K562 (cell line): ENCODE measurements around the gene SGMS1. TPM values are rescaled to one million over a fixed set of nuclear protein-coding genes. Genes with fewer than 3 reads are reported as not detected.

Source experiments
- DMBX1 ChIP-seq: fragments of 250-450 bp; sonication (Bioruptor Pico); IDR thresholded peaks from 2 replicates; pipeline ENCODE4 v1.8.0; 2022; ENCODE audit warnings: inconsistent platforms, mild to moderate bottlenecking, moderate library complexity, borderline replicate concordance
- ELF4 ChIP-seq: fragments of 450-650 bp; formaldehyde crosslinking; IDR thresholded peaks from 2 replicates; pipeline ENCODE4 v1.4.0; 2022; ENCODE audit warnings: missing genetic modification characterization
- HOXB6 ChIP-seq: fragments of 250-450 bp; sonication (Bioruptor Pico); IDR thresholded peaks from 2 replicates; pipeline ENCODE4 v1.5.1; 2022; ENCODE audit warnings: mild to moderate bottlenecking, borderline replicate concordance
- NFIC ChIP-seq: fragments of 450-650 bp; IDR thresholded peaks from 2 replicates; pipeline ENCODE4 v1.6.1; 2017; ENCODE audit warnings: mild to moderate bottlenecking, inconsistent platforms
- PCBP1 ChIP-seq: fragments of 200-400 bp; formaldehyde crosslinking; IDR thresholded peaks from 2 replicates; pipeline ENCODE4 v1.6.1; 2018; ENCODE audit warnings: mild to moderate bottlenecking, low read depth, low read length; ENCODE audit not compliant: poor library complexity, severe bottlenecking
- RCOR1 ChIP-seq, 2 experiments: IDR thresholded peaks; 2 replicates each; pipeline ENCODE4 v1.6.1; 2012; ENCODE audit warnings: low read depth in 2 of 2, low read length in 2 of 2, borderline replicate concordance in 1 of 2, improper control_type of control experiment in 1 of 2
- SIX5 ChIP-seq, 2 experiments: IDR thresholded peaks; 2 replicates each; pipeline ENCODE4 v1.6.1; 2011; ENCODE audit warnings: low read length in 2 of 2, borderline replicate concordance in 1 of 2, low read depth in 1 of 2, mild to moderate bottlenecking in 1 of 2, moderate library complexity in 1 of 2; ENCODE audit not compliant: insufficient read depth in 1 of 2
- ZBTB17 ChIP-seq: fragments of 450-650 bp; formaldehyde crosslinking; IDR thresholded peaks from 2 replicates; pipeline ENCODE4 v1.4.0; 2020; ENCODE audit warnings: mild to moderate bottlenecking
- ZBTB8A ChIP-seq: fragments of 450-650 bp; IDR thresholded peaks from 2 replicates; pipeline ENCODE4 v1.6.1; 2018; ENCODE audit warnings: mild to moderate bottlenecking, moderate library complexity; ENCODE audit not compliant: partially characterized antibody
- ZNF830 ChIP-seq: fragments of 250-450 bp; sonication (Bioruptor Pico); IDR thresholded peaks from 2 replicates; pipeline ENCODE4 v1.5.0; 2021; ENCODE audit warnings: mild to moderate bottlenecking
- polyA plus RNA-seq, 8 experiments: library from polyadenylated mRNA; depleted of rRNA in 4 of 8; stranded (reverse) in 5 of 8; unstranded in 3 of 8; fragments of >200 nt; fragmentation: Nextera tagmentation in 2 of 8; fragmentation: Illumina TruSeq in 1 of 8; extraction: Ambion mirVana in 2 of 8; extraction: Trizol in 1 of 8; gene quantifications; 2 replicates each; pipeline versions ENCODE4 v1.2.1 to v1.2.3, GENCODE V29; 2011 to 2014; ENCODE audit warnings: inconsistent platforms in 1 of 8, missing spikeins in 1 of 8
- total RNA-seq, 7 experiments: library from RNA; depleted of rRNA in 6 of 7; stranded (reverse); fragments of >200 nt in 6 of 7; fragmentation: Illumina TruSeq in 2 of 7; extraction: Trizol in 2 of 7; gene quantifications; 2 replicates each; pipeline versions ENCODE4 v1.2.1 to v1.2.3, GENCODE V29; 2011 to 2021; ENCODE audit warnings: low replicate concordance in 1 of 7
- TF ChIP-seq, protein P1 (sequence below), 2 experiments: fragments of 450-650 bp; formaldehyde crosslinking in 1 of 2; IDR thresholded peaks; 2 replicates each; pipeline versions ENCODE4 v1.4.0 to v1.6.1; 2014 to 2020; ENCODE audit warnings: mild to moderate bottlenecking in 2 of 2, borderline replicate concordance in 1 of 2, low read depth in 1 of 2
- TF ChIP-seq, protein P2 (sequence below): fragments of 450-650 bp; IDR thresholded peaks from 2 replicates; pipeline ENCODE4 v1.6.1; 2014; ENCODE audit warnings: low read depth, mild to moderate bottlenecking, moderate library complexity, borderline replicate concordance
- TF ChIP-seq, protein P3 (sequence below), 2 experiments: IDR thresholded peaks in 1 of 2; conservative IDR thresholded peaks in 1 of 2; 2 replicates each; pipeline ENCODE4 v1.6.1; 2016; ENCODE audit warnings: low read depth in 2 of 2, mild to moderate bottlenecking in 1 of 2, missing compliant biosample characterization in 1 of 2, missing genetic modification characterization in 1 of 2, moderate library complexity in 1 of 2

The SGMS1 gene
- total and polyA plus RNA-seq, 9 of the 15 experiments (the other 6 are each of a cell fraction or from before 2014, with no cell fraction given), result 22.6 to 232 (median 82.2) TPM

DNA sequence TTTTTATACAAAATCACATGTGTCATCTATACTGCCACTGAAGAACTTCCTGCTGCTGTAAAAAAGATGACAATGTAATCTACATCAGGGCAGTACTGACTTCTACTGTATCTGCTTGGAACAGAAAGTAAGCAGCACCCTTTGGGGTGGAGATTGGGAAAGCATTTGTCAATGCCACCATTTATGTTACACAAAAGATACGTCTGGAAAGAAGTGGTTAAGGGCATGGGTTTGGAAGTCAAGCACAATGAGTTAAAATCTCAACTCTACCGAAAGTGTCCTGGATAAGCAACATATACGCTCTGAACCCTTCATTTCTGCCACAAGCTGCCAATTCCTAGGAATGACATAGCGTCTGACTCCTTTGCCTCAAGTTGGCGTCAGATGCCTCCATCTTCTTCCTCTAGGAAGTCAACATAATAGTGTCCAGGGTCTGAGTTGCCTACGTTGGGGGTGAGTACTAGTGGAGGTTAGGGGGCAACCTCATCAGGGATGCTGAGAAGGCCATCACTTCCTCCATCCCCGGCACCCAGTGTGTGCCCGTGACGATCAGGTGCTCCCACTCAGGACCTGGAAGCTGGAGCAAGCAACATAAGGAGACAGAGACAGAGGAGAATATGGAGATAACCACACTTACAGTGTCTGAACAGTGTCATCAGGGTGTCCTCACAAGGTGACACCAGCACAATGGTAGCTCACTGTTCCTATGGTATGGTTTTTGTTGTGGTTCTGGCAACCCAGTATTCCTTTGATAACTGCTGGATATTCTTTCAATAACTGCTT lies 58.3 kb downstream of the SGMS1 start (continued):
- TF ChIP-seq, protein P1, sequence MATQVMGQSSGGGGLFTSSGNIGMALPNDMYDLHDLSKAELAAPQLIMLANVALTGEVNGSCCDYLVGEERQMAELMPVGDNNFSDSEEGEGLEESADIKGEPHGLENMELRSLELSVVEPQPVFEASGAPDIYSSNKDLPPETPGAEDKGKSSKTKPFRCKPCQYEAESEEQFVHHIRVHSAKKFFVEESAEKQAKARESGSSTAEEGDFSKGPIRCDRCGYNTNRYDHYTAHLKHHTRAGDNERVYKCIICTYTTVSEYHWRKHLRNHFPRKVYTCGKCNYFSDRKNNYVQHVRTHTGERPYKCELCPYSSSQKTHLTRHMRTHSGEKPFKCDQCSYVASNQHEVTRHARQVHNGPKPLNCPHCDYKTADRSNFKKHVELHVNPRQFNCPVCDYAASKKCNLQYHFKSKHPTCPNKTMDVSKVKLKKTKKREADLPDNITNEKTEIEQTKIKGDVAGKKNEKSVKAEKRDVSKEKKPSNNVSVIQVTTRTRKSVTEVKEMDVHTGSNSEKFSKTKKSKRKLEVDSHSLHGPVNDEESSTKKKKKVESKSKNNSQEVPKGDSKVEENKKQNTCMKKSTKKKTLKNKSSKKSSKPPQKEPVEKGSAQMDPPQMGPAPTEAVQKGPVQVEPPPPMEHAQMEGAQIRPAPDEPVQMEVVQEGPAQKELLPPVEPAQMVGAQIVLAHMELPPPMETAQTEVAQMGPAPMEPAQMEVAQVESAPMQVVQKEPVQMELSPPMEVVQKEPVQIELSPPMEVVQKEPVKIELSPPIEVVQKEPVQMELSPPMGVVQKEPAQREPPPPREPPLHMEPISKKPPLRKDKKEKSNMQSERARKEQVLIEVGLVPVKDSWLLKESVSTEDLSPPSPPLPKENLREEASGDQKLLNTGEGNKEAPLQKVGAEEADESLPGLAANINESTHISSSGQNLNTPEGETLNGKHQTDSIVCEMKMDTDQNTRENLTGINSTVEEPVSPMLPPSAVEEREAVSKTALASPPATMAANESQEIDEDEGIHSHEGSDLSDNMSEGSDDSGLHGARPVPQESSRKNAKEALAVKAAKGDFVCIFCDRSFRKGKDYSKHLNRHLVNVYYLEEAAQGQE (IDR thresholded peaks at IDR 0.05; ENCODE audit: borderline replicate concordance), result 0 out of 2 replicates have a peak, but pooled peaks have one; percentile 11
- TF ChIP-seq, protein P1 (CRISPR knock-in tag; IDR thresholded peaks at IDR 0.05; ENCODE audit: low read depth), result no peak
- TF ChIP-seq, protein P2, sequence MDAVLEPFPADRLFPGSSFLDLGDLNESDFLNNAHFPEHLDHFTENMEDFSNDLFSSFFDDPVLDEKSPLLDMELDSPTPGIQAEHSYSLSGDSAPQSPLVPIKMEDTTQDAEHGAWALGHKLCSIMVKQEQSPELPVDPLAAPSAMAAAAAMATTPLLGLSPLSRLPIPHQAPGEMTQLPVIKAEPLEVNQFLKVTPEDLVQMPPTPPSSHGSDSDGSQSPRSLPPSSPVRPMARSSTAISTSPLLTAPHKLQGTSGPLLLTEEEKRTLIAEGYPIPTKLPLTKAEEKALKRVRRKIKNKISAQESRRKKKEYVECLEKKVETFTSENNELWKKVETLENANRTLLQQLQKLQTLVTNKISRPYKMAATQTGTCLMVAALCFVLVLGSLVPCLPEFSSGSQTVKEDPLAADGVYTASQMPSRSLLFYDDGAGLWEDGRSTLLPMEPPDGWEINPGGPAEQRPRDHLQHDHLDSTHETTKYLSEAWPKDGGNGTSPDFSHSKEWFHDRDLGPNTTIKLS, result no peak
- TF ChIP-seq NFIC, result peak; percentile 85
- TF ChIP-seq DMBX1 (CRISPR knock-in tag), result peak; percentile 76
- peak; percentile 64 to 75; a peak in 3 of 4 replicates for TF ChIP-seq RCOR1 (IDR thresholded peaks at IDR 0.05; ENCODE audit: borderline replicate concordance in 1 of 2, low read depth in 2 of 2, low read length in 2 of 2)
- TF ChIP-seq, protein P3, sequence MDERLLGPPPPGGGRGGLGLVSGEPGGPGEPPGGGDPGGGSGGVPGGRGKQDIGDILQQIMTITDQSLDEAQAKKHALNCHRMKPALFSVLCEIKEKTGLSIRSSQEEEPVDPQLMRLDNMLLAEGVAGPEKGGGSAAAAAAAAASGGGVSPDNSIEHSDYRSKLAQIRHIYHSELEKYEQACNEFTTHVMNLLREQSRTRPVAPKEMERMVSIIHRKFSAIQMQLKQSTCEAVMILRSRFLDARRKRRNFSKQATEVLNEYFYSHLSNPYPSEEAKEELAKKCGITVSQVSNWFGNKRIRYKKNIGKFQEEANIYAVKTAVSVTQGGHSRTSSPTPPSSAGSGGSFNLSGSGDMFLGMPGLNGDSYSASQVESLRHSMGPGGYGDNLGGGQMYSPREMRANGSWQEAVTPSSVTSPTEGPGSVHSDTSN (CRISPR knock-in tag; IDR thresholded peaks at IDR 0.05; ENCODE audit: low read depth), result no peak
- TF ChIP-seq, protein P3 (tag; conservative IDR thresholded peaks at IDR 0.05; ENCODE audit: low read depth), result peak; percentile 97
- no peak for TF ChIP-seq ZBTB8A
- TF ChIP-seq ELF4 (CRISPR knock-in tag), result no peak
- no peak for TF ChIP-seq PCBP1
- no peak for TF ChIP-seq ZNF830
- TF ChIP-seq ZBTB17 (CRISPR knock-in tag), result no peak
- TF ChIP-seq HOXB6 (CRISPR knock-in tag), result no peak
- no peak for TF ChIP-seq SIX5 (IDR thresholded peaks at IDR 0.05; ENCODE audit: borderline replicate concordance in 1 of 2, insufficient read depth in 1 of 2, low read depth in 1 of 2, low read length in 2 of 2)
